Stimulated activated CD4-positive, alpha-beta T cell treated with anti-CD3 and anti-CD28 coated beads, Interleukin-12 subunit alpha, Interleukin-12 subunit beta, amount 100 ng/mL, for 24 hours (primary cell): Measurements from ENCODE around the gene PCCB.
"Not testable (repeated sequence)": the region's sequence is repeated elsewhere in the genome, so short reads cannot be mapped to it uniquely, and the experiment has no call there.

Source experiments
- DNase-seq, 2 experiments: peaks; one replicate each; pipeline ENCODE4 v3.0.0-alpha.2; 2020; ENCODE audit warnings: low read depth in 2 of 2

The PCCB gene

DNA sequence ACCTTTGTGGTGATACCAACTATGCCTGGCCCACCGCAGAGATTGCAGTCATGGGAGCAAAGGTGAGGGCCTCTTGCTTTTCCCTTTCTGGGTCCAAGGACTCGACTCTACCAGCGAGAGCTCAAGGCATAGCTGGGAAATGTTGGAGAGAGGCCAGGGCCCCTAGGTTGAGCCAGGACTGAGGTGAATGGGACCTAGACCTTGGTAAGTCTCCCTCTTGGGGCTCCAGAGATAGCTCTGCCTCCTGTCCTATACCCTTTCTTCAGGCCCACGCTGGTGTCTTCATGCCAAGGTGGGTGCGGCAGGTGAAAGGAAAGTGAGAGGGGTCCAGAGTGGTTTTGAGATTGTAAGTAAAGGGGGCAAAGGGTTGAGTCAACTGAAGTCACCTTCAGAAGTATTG is 77.5 kb downstream of the PCCB start:
- no peak for DNase-seq

DNA sequence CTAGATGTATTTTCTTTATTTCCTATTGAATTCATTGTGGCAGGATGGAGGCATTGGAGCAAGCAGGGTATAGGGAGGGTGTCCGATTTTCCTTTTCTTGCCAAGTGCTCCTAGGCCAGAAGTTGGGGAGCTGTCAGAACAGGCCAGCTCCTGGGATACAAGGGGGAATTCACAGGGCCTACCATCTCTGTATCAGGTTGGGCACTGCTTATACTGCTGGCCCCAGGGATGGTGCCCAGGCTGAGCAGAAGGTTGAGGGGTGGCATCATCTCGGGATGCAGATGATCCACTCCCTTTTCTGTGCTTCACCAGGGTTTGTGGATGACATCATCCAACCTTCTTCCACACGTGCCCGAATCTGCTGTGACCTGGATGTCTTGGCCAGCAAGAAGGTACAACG is 79.5 kb downstream of the PCCB start:
- DNase-seq: no peak

DNA sequence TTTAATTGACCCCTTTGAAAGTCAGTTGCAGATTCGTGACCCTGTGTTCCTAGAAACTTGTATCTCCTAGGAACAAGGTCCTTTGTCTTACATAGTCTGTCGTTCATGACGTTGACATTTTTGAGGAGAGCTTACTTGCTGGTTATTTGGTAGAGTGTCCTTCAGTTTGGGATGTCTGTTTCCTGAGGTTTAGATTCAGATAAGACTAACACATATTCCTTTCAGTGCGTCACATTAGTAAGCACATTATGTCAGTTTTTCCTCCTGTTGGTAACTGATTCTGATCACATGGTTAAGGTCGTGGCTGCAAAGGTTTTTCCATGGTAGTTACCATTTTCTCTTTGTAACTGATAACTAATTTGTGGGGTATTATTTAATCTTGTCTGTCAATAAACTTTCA is 80.8 kb downstream of the PCCB start:
- DNase-seq: no peak

DNA sequence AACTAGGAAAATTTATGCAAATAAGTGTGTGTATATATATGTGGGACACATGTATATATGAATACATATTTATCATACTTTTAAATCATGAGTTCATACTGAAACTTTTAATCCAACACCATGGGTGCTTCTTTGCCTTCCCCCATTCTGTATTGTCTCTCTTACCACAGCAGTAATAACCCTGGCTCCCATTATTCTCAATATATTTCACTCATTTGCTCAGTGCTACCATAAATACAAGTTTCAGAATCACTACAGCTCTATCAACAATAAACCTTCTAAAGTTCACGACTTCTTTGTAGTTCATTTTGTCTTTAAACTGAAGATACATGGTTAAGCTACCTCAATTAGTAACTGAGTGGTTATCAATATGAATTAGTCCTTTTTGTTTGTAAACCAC is 82.2 kb downstream of the PCCB start:
- DNase-seq: no peak

DNA sequence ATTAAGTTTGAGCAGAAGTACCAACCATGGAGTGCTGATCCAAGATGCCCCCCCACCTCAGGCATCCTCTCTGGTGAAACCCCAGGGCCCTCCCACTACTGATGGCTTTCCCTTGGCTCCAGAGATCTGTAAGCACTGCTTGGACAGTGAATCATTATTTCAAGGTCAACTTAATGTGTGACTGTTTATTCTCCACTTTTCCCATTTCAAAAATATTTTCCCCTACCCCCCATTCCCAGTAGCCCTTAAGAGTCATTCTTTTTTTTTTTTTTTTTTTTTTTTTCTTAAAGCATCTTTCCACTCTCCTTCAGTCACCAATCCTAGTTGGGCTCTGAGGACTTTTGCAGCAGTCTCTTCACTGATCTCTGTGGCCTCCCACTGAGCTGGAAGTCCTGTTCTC is 82.6 kb downstream of the PCCB start:
- DNase-seq: no peak

DNA sequence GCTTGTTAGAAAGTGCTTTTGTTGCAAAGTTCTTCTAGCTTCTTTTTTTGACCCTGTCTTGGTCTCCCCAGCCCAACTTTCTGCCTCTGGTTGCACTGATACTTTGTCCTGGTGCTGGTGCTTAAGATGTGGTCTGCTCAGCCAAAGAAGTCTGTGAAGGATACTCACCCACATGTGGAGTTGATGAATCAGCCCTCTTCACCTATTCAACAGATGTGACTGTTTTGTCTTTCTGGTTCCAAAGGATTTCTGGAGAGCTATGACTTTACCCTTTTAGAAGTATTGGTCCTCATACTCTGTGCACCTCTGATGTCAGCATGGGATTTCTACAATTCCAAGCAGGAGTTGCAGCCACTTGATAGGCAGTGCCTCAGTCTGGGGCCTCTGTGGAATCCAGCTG is 84.1 kb downstream of the PCCB start:
- no peak for DNase-seq

DNA sequence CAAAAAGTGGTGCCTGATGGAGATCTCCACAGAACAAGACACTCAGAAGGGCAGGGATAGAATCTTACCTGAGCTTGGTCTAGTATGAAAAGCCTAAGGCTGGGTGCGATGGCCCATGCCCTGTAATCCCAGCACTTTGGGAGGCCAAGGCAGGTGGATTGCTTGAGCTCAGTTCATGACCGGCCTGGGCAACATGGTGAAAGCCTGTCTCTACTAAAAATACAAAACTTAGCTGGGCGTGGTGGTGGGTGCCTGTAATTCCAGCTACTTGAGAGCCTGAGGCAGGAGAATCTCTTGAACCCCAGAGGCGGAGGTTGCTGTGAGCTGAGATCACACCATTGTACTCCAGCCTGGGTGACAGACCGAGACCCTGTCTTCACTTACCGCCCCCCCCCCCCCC is 84.6 kb downstream of the PCCB start:
- DNase-seq: not testable (repeated sequence)

DNA sequence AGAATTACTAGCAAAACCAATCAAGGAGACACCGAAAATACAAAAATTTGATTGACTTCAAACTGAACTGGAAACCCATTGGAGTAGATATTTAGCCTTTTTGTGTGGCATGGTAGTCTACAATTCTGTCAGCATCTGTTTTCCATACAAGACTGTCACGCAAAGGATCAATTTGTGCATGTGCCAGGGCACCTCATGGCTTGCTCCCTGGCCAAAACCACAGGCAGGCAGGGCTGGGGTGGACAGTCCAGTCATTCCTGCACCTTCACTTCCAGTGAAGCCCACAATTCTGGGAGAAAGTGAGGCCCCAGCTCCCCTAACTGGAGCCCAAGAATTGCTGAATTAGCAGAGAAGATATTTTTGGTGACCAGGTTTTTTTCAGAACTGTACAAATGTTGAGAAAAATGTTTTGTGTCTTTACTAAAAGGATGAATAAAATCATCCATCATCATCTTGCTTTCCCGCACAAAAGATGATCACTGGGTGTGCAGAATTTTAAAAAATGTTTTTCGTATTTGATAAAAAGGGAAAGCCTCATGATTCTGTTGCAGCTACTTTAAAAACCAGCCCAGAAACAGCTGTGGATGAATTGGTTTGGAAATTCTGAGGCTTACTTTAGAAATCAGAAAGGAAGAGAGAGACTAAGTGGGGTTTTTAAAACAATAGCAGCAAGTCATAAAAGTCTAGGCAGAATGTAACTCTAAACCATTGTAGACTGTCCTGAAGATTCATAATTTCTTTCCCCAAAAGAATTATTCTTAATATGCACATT is 86.4 kb downstream of the PCCB start:
- no peak for DNase-seq

DNA sequence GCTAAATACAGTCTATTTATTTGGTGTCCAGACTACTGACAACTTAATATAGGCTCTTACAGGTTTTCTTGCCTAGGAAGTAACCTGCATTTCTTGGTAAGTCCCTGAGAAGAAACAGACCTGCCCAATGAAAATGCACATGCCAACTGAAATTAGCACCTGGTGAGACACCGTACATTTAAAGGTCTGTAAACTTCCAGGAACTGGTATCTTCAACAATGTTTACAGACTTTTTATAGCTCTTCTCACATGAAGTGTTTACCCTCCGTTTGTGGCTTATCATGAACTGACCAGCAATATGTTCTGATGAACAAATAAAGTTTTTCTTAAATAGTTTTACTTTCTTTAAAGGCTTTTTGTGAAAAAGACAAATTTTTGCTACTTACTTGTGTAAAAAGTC is 93.3 kb downstream of the PCCB start:
- no peak for DNase-seq

DNA sequence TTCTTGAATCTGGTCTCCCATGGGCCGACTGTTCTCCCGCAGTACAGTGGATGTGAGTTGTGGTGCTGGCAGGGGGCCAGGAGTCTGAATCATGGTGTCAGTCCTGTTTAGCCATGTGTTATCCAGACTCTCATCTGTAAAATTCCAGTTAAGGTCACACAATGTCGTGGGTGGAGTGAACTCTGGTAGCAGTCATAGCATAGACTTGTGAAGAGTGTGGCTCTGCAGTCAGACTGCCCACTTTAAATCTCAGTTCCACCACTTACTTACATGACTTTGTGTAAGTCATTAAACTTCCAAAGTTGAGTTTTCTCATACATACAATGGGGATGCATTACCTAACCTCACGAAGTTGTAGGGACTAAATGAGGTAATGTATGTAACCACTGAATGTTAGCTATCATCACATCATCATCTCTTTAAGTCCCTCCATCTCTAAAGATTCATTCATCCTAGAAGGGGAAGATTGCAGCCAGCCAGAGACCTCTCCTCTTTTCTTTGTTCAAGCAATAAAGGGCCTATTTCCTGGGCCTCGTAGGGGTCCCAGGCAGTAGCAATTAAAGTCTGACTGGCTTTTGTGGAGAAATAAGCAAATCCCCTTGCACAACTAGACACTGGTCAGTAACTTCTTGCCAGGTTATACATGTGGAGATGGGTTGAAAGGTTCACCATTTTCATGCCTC is 93.9 kb downstream of the PCCB start:
- DNase-seq: no peak

DNA sequence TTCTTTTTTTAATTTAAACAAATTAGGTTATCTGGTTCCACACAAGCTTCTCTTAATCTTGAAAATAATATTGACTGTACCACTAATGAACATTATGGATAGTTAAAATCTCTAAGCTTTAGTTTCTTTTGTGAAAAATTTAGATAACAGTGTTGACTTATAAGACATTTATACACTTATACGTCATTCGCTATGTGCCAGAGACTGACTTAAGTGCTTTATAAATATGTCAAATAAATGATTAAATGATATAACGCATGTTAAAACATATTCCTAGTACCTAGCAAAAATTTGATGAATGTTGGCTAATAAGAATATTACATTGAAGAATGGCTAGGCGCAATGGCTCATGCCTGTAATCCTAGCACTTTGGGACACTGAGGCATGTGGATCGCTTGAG is 96.3 kb downstream of the PCCB start:
- no peak for DNase-seq

DNA sequence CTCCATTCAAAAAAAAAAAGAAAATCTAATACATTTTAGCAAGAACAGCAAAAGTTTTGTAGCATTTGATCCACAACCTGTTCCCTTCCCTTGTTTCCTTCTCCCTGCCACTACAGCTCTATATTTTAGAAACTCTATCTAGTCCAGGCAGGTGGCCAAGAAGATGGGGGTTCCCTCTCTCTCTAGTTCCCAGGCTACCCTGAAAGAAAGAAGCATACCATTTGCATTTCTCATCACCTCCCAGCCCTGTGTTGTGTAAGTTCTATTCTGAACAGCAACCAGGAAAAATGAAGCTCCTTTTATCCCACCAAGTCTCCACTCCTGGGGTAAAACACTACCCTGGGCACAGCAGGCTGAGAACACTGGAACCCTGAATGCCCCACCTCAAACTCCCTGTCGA is 100.0 kb downstream of the PCCB start:
- no peak for DNase-seq

DNA sequence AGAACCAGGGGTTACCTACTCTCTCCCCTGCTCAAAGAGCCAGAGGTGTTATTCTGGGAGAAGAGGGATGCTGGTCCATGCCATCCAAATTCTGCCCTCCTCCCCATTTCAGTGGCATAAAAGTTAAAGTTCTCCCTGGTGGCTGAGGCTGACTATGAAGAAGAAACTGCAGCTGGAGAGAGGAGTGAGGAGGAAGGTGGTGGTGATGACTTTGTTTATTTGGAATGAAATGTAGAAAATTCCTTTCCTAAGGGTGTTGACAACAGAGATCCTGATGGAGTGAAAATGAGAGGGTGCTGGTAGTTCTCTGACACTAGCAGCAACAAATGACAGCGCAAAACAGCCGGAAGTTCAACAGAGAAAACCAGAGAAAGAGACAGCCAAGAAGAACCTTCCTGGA is 100.4 kb downstream of the PCCB start:
- DNase-seq: no peak

DNA sequence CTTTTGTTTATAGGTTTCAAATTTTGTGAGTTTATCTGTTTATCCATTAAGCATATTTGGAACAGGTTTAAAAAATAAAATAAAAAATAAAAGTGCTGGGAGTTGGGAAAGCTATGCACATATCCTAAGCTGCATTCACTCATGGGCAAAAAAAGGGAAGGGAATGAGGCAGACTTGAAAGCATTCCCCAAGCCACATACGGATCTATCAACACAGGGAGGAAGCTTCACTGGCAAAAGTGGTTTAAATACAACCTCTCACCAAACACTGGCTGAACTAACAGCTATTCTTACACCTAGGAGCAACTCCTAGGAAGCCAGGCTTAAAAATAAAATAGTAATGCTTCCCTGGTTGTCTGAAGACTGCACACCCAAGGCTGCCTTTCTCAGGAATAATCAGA is 101.2 kb downstream of the PCCB start:
- no peak for DNase-seq

DNA sequence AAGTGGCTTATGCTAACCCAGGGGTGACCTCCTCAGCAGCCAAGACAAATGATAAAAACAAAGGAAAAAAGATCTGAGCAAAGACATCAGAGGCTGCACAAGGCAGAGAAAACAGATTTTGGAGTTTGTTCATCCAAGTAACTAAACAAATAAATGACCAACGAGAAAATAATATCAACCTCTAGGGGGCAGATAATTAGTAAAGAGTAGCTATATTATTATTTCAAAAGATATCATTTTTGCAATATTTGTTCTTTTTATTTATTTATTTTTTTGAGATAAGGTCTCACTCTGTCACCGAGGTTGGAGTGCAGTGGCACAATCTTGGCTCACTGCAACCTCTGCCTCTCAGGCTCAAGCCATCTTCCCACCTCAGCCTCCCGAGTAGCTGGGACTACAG is 101.8 kb downstream of the PCCB start:
- DNase-seq: no peak

DNA sequence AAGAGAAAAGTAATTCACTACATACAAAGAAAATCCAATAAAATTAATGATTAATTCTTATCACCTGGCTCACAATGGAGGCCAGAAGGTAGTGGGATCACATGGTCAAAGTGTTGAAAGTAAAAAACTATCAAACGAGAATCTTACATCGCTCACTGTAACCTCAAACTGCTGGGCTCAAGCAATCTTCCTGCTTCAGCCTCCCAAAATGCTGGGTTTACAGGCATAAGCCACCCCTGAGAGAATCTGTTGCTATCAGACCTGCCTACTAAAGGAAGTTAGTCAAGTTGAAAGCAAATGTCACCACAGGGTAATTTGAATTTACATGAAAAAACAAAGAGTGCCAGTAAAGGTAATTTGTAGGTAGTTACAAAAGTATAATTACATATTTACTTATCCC is 103.3 kb downstream of the PCCB start:
- no peak for DNase-seq

DNA sequence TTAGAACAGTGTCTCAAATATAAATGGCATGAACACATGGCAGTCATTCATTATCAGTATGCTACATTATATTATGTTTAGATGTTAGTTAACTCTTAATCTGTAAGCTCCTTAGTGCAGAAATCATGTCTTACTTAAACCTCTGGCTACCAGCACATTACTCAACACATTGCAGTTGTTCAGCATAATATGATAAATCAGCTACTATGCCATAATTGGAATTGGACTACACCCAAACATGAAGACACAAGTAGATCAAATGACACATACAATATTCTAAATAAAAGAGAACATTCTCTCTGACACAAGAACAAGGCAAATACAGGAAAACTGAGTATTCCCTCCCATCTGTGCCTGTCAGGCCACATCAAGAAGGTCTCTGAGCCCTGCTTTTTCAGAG is 116.1 kb downstream of the PCCB start:
- no peak for DNase-seq

DNA sequence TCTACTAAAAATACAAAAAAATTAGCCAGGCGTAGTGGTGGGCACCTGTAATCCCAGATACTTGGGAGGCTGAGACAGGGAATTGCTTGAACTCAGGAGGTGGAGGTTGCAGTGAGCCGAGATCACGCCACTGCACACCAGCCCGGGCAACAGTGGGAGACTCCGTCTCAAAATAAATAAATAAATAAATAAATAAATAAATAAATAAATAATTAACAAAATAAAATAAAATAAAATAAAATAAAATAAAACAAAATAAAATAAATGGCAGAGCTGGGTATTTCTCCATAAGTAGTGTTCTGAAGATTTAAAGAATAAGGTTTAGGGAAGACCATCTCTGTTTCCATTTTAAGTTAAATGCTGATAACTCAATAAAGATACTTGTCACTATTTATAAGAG is 125.7 kb downstream of the PCCB start:
- not testable (repeated sequence) for DNase-seq

DNA sequence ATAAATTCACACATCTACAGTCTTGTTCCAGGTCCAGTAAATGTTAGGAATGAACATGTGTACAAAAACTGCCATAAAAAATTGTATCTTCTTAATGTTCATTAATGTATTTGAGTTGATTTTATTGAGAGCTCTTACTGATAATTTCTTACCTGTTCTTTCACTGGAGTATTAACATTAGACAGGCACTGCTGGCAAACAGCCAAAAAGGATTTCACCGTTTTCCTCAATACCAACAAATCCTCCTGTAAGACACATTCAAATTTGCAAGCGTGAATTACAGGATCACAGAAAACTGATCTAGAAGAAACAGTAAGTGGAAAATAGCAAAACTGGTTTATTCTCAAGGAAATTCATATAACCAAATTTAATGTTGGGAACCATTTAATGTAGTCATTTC is 127.4 kb downstream of the PCCB start:
- no peak for DNase-seq

DNA sequence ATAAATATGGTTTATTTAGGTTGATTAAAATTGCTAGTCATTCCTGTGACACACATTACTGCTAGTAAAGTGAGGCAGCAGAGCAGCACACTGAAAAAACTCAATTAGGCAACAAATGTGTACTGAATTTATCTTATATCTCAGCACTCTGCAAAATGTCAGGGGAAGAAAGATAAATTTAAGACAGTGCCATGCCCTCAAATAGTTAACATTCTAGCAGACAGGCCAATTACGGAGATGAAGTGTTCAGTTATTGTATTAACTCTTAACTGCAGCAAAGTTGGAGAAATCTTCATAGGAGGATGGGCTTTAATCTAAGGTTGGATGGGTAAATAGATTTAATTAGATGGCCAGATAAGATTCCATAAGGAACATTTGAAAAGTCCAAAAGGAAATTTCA is 127.9 kb downstream of the PCCB start:
- DNase-seq: no peak
